ENCODE data around the gene DENND10. TPM values are rescaled to one million over a fixed set of nuclear protein-coding genes. Genes with fewer than 3 reads are reported as not detected.

The DENND10 gene
- total and polyA plus RNA-seq, 2 donors (not counting 3 experiments of a cell fraction or from before 2014, with no cell fraction given) = 39.1 to 50.1 TPM

- POLR2A ChIA-PET = no interaction called here
- no peak for FAIRE-seq
- DNase-seq (ENCODE audit: low read depth, low spot score) = no peak
Observed at GRCh38 chr10:119116326-119116951, 12.5 kb downstream of the DENND10 start.

More at GRCh38 chr10:119116326-119116951, 12.5 kb downstream of the DENND10 start:
- Histone ChIP-seq H3K4me2 (ENCODE audit: insufficient read depth, low read length) (no peak overlapping the region), H3K4me1 (ENCODE audit: control insufficient read depth, extremely low read depth, insufficient read depth, low read length) (no peaks in the 10 kb centered on the region), H3K9ac (replicated peaks; ENCODE audit: extremely low read depth, insufficient read depth, low read length) (no peak overlapping the region), H4K20me1 (replicated peaks; ENCODE audit: control insufficient read depth, extremely low read depth, insufficient read depth, low read length) (no peaks in the 10 kb centered on the region), H3K4me3 (replicated peaks in 1 of 3; ENCODE audit: insufficient read depth in 1 of 3, low read depth in 1 of 3, low read length in 3 of 3) (no peak overlapping the region), H3K27me3 (ENCODE audit: control insufficient read depth in 2 of 2, insufficient read depth in 2 of 2, low read length in 2 of 2) (no peaks in the 10 kb centered on the region), H3K27ac (ENCODE audit: insufficient read depth, low read depth, low read length) (no peak overlapping the region), H3K36me3 (ENCODE audit: control insufficient read depth in 2 of 2, extremely low read depth in 1 of 2, insufficient read depth in 2 of 2, low read length in 2 of 2) (peaks cover 8 to 21% of the 10 kb centered on the region in 2 experiments), H2AFZ (ENCODE audit: low read depth, low read length) (no peak overlapping the region), H3K9me3 (replicated peaks; ENCODE audit: control insufficient read depth, insufficient read depth, low read length) (no peaks in the 10 kb centered on the region), H3K79me2 (ENCODE audit: control insufficient read depth, insufficient read depth, low read length) (no peaks in the 10 kb centered on the region), H3K9me1 (replicated peaks; ENCODE audit: control insufficient read depth, extremely low read depth, insufficient read depth, low read length) (no peaks in the 10 kb centered on the region)
- BruUV-seq (replicated peaks) = no TSS peak
- dilution Hi-C loops (cut with MboI; ENCODE audit: extremely low pct_ligation_motif_present, low sequenced_read_pairs) = no loop called here
- TF ChIP-seq POLR2AphosphoS5 (IDR thresholded peaks at IDR 0.05; ENCODE audit: insufficient read depth, low read depth, low read length) (no peak), POLR2A (IDR thresholded peaks at IDR 0.05; ENCODE audit: low read depth, low read length) (no peak), MAX (IDR thresholded peaks at IDR 0.05; ENCODE audit: insufficient read depth, insufficient read length) (no peak), GATA2 (IDR thresholded peaks at IDR 0.05; ENCODE audit: insufficient read depth, insufficient read length, low read depth, low read length) (no peak), MYC (IDR thresholded peaks at IDR 0.05; ENCODE audit: low read depth, low read length) (no peak), FOS (IDR thresholded peaks at IDR 0.05; ENCODE audit: borderline replicate concordance, insufficient read depth, low read length) (no peak), JUN (IDR thresholded peaks at IDR 0.05; ENCODE audit: borderline replicate concordance, insufficient read depth, insufficient read length, low read depth) (no peak), EZH2 (IDR thresholded peaks at IDR 0.05; ENCODE audit: borderline replicate concordance, low read depth, low read length, severe bottlenecking) (no peak)
- TF ChIP-seq, protein P1, sequence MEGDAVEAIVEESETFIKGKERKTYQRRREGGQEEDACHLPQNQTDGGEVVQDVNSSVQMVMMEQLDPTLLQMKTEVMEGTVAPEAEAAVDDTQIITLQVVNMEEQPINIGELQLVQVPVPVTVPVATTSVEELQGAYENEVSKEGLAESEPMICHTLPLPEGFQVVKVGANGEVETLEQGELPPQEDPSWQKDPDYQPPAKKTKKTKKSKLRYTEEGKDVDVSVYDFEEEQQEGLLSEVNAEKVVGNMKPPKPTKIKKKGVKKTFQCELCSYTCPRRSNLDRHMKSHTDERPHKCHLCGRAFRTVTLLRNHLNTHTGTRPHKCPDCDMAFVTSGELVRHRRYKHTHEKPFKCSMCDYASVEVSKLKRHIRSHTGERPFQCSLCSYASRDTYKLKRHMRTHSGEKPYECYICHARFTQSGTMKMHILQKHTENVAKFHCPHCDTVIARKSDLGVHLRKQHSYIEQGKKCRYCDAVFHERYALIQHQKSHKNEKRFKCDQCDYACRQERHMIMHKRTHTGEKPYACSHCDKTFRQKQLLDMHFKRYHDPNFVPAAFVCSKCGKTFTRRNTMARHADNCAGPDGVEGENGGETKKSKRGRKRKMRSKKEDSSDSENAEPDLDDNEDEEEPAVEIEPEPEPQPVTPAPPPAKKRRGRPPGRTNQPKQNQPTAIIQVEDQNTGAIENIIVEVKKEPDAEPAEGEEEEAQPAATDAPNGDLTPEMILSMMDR (IDR thresholded peaks at IDR 0.05; ENCODE audit: extremely low read depth in 1 of 2, insufficient read depth in 1 of 2, low read depth in 1 of 2, low read length in 2 of 2) = no peak
- CTCF ChIA-PET = interaction anchor here (0.9 kb wide), 1 partner anchor 12 kb away, joined by 3 read pairs; no protein-coding TSS in a partner anchor
- intact Hi-C loops (cut with micrococcal nuclease) = no loop called here
